GM03348 (cell line): ENCODE measurements around the gene MTA3.
A peak's percentile ranks its signal among the peaks of the same experiment; 100 is the strongest.

Experiments
- DNase-seq: peaks from one replicate; pipeline ENCODE4 v3.0.0; 2012; ENCODE audit warnings: low spot score

The MTA3 gene

GRCh38 chr2:42733852-42734251 lies 165.4 kb downstream of the MTA3 start:
- no peak for DNase-seq

GRCh38 chr2:42736598-42737322 lies 168.3 kb downstream of the MTA3 start:
- DNase-seq = no peak

- no peak for DNase-seq
Observed at GRCh38 chr2:42741140-42741539, 172.7 kb downstream of the MTA3 start.

- DNase-seq = no peak
Observed at GRCh38 chr2:42742740-42743658, 174.6 kb downstream of the MTA3 start.

GRCh38 chr2:42743659-42743990 lies 175.2 kb downstream of the MTA3 start:
- no peak for DNase-seq

GRCh38 chr2:42744545-42745082 lies 176.2 kb downstream of the MTA3 start:
- DNase-seq = no peak

- DNase-seq = no peak
Observed at GRCh38 chr2:42747422-42747821, 179.0 kb downstream of the MTA3 start.

- no peak for DNase-seq
Observed at GRCh38 chr2:42748840-42749239, 180.4 kb downstream of the MTA3 start.

- DNase-seq = no peak
Observed at GRCh38 chr2:42752314-42752713, 183.9 kb downstream of the MTA3 start.

GRCh38 chr2:42752816-42753813 lies 184.7 kb downstream of the MTA3 start:
- DNase-seq = no peak

- DNase-seq = no peak
Observed at GRCh38 chr2:42754021-42754775, 185.8 kb downstream of the MTA3 start.

- DNase-seq = peak; percentile 39
Observed at GRCh38 chr2:42754776-42755140, 186.3 kb downstream of the MTA3 start.

- peak; percentile 66 for DNase-seq
Observed at GRCh38 chr2:42755191-42755880, 186.9 kb downstream of the MTA3 start.

- no peak for DNase-seq
Observed at GRCh38 chr2:42756150-42756775, 187.8 kb downstream of the MTA3 start.

GRCh38 chr2:42756966-42757513 lies 188.6 kb downstream of the MTA3 start:
- DNase-seq = no peak

- no peak for DNase-seq
Observed at GRCh38 chr2:42757981-42758740, 189.7 kb downstream of the MTA3 start.

GRCh38 chr2:42758751-42759150 lies 190.3 kb downstream of the MTA3 start:
- DNase-seq = no peak

- no peak for DNase-seq
Observed at GRCh38 chr2:42761554-42761953, 193.1 kb downstream of the MTA3 start.

GRCh38 chr2:42762155-42762554 lies 193.7 kb downstream of the MTA3 start:
- DNase-seq = no peak
